PFSK-1 (cell line): Measurements from ENCODE around the gene OR13C5.

Experiments
- FOXP2 ChIP-seq: optimal IDR thresholded peaks from 2 replicates; pipeline ENCODE3; 2011; ENCODE audit warnings: borderline replicate concordance, control low read depth, inconsistent platforms; ENCODE audit not compliant: insufficient read depth; ENCODE audit errors: extremely low read length, extremely low read depth
- POLR2AphosphoS5 ChIP-seq: IDR thresholded peaks from 2 replicates; pipeline ENCODE4 v1.6.1; 2012; ENCODE audit warnings: low read depth, mild to moderate bottlenecking, control low read depth, low read length, moderate library complexity
- SIN3A ChIP-seq: IDR thresholded peaks from 2 replicates; pipeline ENCODE4 v1.6.1; 2012; ENCODE audit warnings: mild to moderate bottlenecking, low read length, moderate library complexity, borderline replicate concordance; ENCODE audit not compliant: insufficient read depth
- TAF1 ChIP-seq: IDR thresholded peaks from 2 replicates; pipeline ENCODE4 v1.6.1; 2012; ENCODE audit warnings: low read length, control low read depth, borderline replicate concordance; ENCODE audit not compliant: insufficient read depth
- TF ChIP-seq, protein P1 (sequence below), 2 experiments: IDR thresholded peaks; 2 replicates each; pipeline versions ENCODE4 v1.6.1 to v1.8.0; 2011 to 2012; ENCODE audit warnings: low read depth in 2 of 2, low read length in 2 of 2, control low read depth in 1 of 2, inconsistent platforms in 1 of 2, mild to moderate bottlenecking in 1 of 2, moderate library complexity in 1 of 2; ENCODE audit not compliant: insufficient read depth in 1 of 2

OR13C5 gene

GRCh38 chr9:104553261-104553660, 46.0 kb downstream of the OR13C5 start:
- no peak for TF ChIP-seq TAF1
- TF ChIP-seq, protein P1, sequence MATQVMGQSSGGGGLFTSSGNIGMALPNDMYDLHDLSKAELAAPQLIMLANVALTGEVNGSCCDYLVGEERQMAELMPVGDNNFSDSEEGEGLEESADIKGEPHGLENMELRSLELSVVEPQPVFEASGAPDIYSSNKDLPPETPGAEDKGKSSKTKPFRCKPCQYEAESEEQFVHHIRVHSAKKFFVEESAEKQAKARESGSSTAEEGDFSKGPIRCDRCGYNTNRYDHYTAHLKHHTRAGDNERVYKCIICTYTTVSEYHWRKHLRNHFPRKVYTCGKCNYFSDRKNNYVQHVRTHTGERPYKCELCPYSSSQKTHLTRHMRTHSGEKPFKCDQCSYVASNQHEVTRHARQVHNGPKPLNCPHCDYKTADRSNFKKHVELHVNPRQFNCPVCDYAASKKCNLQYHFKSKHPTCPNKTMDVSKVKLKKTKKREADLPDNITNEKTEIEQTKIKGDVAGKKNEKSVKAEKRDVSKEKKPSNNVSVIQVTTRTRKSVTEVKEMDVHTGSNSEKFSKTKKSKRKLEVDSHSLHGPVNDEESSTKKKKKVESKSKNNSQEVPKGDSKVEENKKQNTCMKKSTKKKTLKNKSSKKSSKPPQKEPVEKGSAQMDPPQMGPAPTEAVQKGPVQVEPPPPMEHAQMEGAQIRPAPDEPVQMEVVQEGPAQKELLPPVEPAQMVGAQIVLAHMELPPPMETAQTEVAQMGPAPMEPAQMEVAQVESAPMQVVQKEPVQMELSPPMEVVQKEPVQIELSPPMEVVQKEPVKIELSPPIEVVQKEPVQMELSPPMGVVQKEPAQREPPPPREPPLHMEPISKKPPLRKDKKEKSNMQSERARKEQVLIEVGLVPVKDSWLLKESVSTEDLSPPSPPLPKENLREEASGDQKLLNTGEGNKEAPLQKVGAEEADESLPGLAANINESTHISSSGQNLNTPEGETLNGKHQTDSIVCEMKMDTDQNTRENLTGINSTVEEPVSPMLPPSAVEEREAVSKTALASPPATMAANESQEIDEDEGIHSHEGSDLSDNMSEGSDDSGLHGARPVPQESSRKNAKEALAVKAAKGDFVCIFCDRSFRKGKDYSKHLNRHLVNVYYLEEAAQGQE (IDR thresholded peaks at IDR 0.05; ENCODE audit: insufficient read depth in 1 of 2, low read depth in 2 of 2, low read length in 2 of 2): no peak
- TF ChIP-seq FOXP2: no peak
- no peak for TF ChIP-seq SIN3A
- no peak for TF ChIP-seq POLR2AphosphoS5
